ENCODE measurements around the gene KCNIP4. TPM values are rescaled to one million over a fixed set of nuclear protein-coding genes. Genes with fewer than 3 reads are reported as not detected.

KCNIP4 gene
- total RNA-seq, 6 experiments from 2014 or later, result not detected

DNA sequence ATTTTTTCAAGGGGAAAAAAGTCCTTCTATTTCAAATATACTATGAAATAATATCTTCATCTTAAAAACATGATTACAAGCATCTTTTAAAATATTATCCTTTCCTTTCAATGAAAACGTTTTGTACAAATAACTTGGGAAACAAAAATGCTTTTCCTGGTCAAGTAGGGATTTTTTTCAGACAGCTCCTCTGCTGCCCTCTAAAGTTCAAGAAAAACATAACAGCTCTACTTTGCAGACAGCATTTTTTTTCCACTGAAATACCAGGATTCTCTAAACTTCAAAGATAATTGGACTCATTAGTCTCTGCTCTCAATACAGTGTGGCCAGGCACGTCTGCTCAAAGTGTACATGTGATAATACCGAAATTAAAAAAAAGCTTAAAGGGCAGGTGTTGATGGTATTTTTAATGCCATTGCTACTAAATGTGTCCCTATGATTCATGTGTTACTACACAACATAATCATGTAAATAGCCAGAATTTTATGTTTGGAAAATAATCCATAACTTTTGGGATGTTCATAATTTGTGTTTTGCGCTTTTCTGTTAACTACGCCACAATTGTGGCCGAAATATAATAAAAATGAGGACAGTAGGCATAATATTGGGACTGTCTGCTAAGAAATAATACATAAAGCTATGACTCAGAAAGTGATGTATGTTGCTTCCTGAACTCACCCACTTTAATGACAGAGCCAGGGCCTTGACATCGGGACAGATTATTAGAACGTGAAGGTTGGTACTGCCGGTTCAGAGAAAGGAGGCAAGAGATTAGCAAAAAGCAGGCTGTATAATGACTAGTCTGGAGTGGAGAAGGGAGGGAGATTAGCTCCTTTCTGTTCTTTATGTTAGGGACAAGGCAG, 478.9 kb downstream of the KCNIP4 start:
- intact Hi-C loops (cut with DNase I), result no loop called here
- no peaks in the 10 kb centered on the region for H3K27me3 ChIP-seq
- TF ChIP-seq POLR2A (IDR thresholded peaks at IDR 0.05), result no peak
- TF ChIP-seq, protein P1, sequence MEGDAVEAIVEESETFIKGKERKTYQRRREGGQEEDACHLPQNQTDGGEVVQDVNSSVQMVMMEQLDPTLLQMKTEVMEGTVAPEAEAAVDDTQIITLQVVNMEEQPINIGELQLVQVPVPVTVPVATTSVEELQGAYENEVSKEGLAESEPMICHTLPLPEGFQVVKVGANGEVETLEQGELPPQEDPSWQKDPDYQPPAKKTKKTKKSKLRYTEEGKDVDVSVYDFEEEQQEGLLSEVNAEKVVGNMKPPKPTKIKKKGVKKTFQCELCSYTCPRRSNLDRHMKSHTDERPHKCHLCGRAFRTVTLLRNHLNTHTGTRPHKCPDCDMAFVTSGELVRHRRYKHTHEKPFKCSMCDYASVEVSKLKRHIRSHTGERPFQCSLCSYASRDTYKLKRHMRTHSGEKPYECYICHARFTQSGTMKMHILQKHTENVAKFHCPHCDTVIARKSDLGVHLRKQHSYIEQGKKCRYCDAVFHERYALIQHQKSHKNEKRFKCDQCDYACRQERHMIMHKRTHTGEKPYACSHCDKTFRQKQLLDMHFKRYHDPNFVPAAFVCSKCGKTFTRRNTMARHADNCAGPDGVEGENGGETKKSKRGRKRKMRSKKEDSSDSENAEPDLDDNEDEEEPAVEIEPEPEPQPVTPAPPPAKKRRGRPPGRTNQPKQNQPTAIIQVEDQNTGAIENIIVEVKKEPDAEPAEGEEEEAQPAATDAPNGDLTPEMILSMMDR (IDR thresholded peaks at IDR 0.05), result peak; percentile 49 to 70 (median 61)
- no peak overlapping the region for H3K27ac ChIP-seq
- no peak for DNase-seq
- H3K36me3 ChIP-seq, result no peaks in the 10 kb centered on the region
- H3K4me3 ChIP-seq, result no peak overlapping the region
- no peaks in the 10 kb centered on the region for H3K9me3 ChIP-seq
- ATAC-seq, result peak; percentile 47 to 50 (median 48)
- no peaks in the 10 kb centered on the region for H3K4me1 ChIP-seq
- WGBS (ENCODE audit: insufficient coverage, low coverage, low lambda C conversion rate, missing lambda C conversion rate), result 23% methylated on average over 9 of the region's 9 CpGs

DNA sequence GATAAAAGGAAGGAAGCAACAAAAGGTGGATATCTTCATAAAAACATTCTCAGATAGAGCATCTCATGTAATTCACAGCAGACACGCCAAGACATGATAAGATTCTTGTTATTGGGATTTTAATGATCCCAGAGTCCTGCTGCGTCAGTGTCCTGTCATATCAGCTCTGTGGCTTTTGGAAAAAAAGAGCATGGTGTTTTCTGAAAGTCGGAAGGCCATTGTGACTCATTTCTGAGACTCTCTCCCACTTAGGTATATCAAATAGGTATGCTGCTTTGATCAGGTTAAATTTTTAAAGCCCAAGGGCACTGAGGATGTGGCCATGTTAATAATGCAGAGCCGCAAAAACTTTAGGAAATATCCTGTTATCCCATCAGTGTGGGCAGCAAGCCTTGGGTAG, 481.0 kb downstream of the KCNIP4 start:
- TF ChIP-seq POLR2A (IDR thresholded peaks at IDR 0.05), result no peak
- TF ChIP-seq, protein P1 (IDR thresholded peaks at IDR 0.05), result no peak
- H3K4me3 ChIP-seq, result no peak overlapping the region
- no peaks in the 10 kb centered on the region for H3K4me1 ChIP-seq
- H3K36me3 ChIP-seq, result no peaks in the 10 kb centered on the region
- DNase-seq (no peak), ATAC-seq (no peak)
- intact Hi-C loops (cut with DNase I), result no loop called here
- H3K9me3 ChIP-seq, result no peaks in the 10 kb centered on the region
- WGBS (ENCODE audit: insufficient coverage, low coverage, low lambda C conversion rate, missing lambda C conversion rate), result 56% methylated on average over 4 of the region's 4 CpGs
- no peaks in the 10 kb centered on the region for H3K27me3 ChIP-seq
- H3K27ac ChIP-seq, result no peak overlapping the region

DNA sequence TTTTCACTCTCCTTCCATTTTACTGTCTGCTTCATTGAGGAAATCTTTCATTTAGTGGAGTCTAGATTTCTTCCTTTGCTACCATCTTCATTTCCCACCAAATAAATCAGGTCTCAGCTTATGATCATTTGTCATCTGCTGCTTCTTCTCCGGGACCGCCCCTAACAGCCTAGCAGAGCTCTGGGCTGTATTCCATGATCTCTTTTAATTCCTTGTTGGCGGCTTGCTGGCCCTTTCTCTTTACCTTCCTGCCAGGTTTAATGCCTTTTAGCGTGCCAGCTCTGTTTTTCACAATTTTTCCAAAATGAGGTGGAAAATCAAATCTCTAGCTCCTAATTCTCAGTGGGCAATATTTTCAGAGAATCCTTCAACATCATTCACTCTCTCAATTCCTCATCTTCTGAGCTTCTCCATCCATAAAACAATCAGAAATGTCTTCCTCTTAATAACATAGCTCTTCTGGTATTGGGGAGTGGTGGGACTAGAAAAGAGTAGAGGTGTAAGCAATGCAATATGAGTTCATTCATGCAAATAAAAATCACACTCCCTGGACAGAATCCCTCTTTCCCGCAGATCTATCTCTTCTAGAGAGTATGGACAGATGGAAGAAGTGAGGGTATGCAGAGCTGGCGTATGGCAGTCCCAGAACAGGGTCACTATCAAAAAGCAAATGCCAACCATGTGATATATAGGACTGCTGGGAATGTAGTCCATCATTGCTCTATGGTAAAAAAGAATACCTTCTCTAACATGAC, 491.3 kb downstream of the KCNIP4 start:
- TF ChIP-seq POLR2A (IDR thresholded peaks at IDR 0.05), result no peak
- TF ChIP-seq, protein P1 (IDR thresholded peaks at IDR 0.05), result no peak
- Histone ChIP-seq H3K27me3 (no peaks in the 10 kb centered on the region), H3K4me3 (no peak overlapping the region), H3K4me1 (no peaks in the 10 kb centered on the region), H3K9me3 (no peaks in the 10 kb centered on the region), H3K27ac (no peak overlapping the region), H3K36me3 (no peaks in the 10 kb centered on the region)
- WGBS (ENCODE audit: insufficient coverage, low coverage, low lambda C conversion rate, missing lambda C conversion rate), result 65% methylated on average over 6 of the region's 6 CpGs
- intact Hi-C loops (cut with DNase I), result no loop called here
- DNase-seq (no peak), ATAC-seq (no peak)

DNA sequence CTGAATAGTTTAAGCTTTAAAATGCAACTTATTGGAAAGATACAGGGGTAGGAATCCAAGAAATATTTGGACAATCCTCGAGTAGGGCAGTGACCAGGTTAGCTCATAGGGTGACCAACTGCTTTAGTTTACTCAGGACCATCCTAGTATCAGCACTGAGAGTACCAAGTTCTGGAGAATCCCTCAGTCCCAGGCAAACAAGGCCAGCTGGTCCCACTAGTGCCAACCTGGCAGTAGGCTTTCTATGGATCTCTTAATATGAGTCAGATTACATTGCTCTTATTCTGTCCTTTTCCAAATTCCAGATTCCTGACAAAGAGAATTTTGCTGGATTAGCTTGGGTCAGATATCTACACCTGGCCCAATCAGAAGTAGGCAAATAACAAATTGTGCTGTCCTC, 493.7 kb downstream of the KCNIP4 start:
- 18% methylated on average over 1 of the region's 1 CpG for WGBS (ENCODE audit: insufficient coverage, low coverage, low lambda C conversion rate, missing lambda C conversion rate)
- Histone ChIP-seq H3K4me1 (no peaks in the 10 kb centered on the region), H3K4me3 (no peak overlapping the region), H3K9me3 (no peaks in the 10 kb centered on the region), H3K27me3 (no peaks in the 10 kb centered on the region), H3K27ac (no peak overlapping the region), H3K36me3 (no peaks in the 10 kb centered on the region)
- intact Hi-C loops (cut with DNase I), result no loop called here
- no peak for DNase-seq
- no peak for TF ChIP-seq POLR2A (IDR thresholded peaks at IDR 0.05)
- TF ChIP-seq, protein P1 (IDR thresholded peaks at IDR 0.05), result no peak
- no peak for ATAC-seq
